H9 (cell line): ENCODE measurements around the gene USP40. TPM values are rescaled to one million over a fixed set of nuclear protein-coding genes. Genes with fewer than 3 reads are reported as not detected.

Experiments
- DNase-seq: peaks from one replicate; pipeline ENCODE4 v3.0.0-alpha.2; 2017
- H2AFZ ChIP-seq: one replicate; pipeline ENCODE4 v1.6.1; 2013; ENCODE audit warnings: mild to moderate bottlenecking, low read length, control low read depth, moderate library complexity
- H2AK5ac ChIP-seq: 2 replicates; pipeline ENCODE4 v1.6.1; 2013; ENCODE audit warnings: low read length, control low read depth, mixed read lengths; ENCODE audit not compliant: insufficient read length
- H2BK120ac ChIP-seq: one replicate; pipeline ENCODE4 v1.6.1; 2013; ENCODE audit warnings: low read depth, mild to moderate bottlenecking, low read length, control low read depth, inconsistent platforms; ENCODE audit not compliant: poor library complexity, severe bottlenecking
- H2BK12ac ChIP-seq: 2 replicates; pipeline ENCODE4 v1.6.1; 2013; ENCODE audit warnings: low read length, control low read depth, mixed read lengths, low read depth; ENCODE audit not compliant: insufficient read length
- H2BK15ac ChIP-seq: 2 replicates; pipeline ENCODE4 v1.6.1; 2013; ENCODE audit warnings: low read depth, low read length, control low read depth
- H2BK20ac ChIP-seq: one replicate; pipeline ENCODE4 v1.6.1; 2013; ENCODE audit warnings: low read depth, mild to moderate bottlenecking, low read length, control low read depth, inconsistent platforms; ENCODE audit not compliant: poor library complexity, severe bottlenecking
- H2BK5ac ChIP-seq: 2 replicates; pipeline ENCODE4 v1.6.1; 2013; ENCODE audit warnings: low read length, control low read depth, mixed read lengths; ENCODE audit not compliant: insufficient read length
- H3K14ac ChIP-seq: 2 replicates; pipeline ENCODE4 v1.6.1; 2013; ENCODE audit warnings: low read length, control low read depth; ENCODE audit not compliant: insufficient read depth
- H3K18ac ChIP-seq: 2 replicates; pipeline ENCODE4 v1.6.1; 2013; ENCODE audit warnings: low read depth, mild to moderate bottlenecking, mixed read lengths, low read length, control low read depth; ENCODE audit not compliant: insufficient read length
- H3K23ac ChIP-seq: 2 replicates; pipeline ENCODE4 v1.6.1; 2013; ENCODE audit warnings: low read length, control low read depth, mixed read lengths, low read depth; ENCODE audit not compliant: insufficient read length
- H3K23me2 ChIP-seq: 2 replicates; pipeline ENCODE4 v1.6.1; 2013; ENCODE audit warnings: low read depth, mild to moderate bottlenecking, mixed read lengths, low read length, control low read depth; ENCODE audit not compliant: insufficient read length, poor library complexity, severe bottlenecking
- H3K27ac ChIP-seq: 2 replicates; pipeline ENCODE4 v1.5.1; 2013; ENCODE audit warnings: low read length, control low read depth, mixed read lengths, low read depth; ENCODE audit not compliant: insufficient read length
- H3K27me3 ChIP-seq: 2 replicates; pipeline ENCODE4 v1.6.1; 2013; ENCODE audit warnings: low read length, control low read depth, inconsistent platforms; ENCODE audit not compliant: insufficient read depth
- H3K4ac ChIP-seq: 2 replicates; pipeline ENCODE4 v1.6.1; 2013; ENCODE audit warnings: low read depth, mild to moderate bottlenecking, control low read depth, inconsistent platforms, low read length, moderate library complexity
- H3K4me1 ChIP-seq: 2 replicates; pipeline ENCODE4 v1.6.1; 2013; ENCODE audit warnings: low read length, control low read depth, inconsistent platforms; ENCODE audit not compliant: insufficient read depth
- H3K4me2 ChIP-seq: 2 replicates; pipeline ENCODE4 v1.6.1; 2013; ENCODE audit warnings: low read length, control low read depth, mixed read lengths; ENCODE audit not compliant: insufficient read length, insufficient read depth
- H3K56ac ChIP-seq: 2 replicates; pipeline ENCODE4 v1.6.1; 2013; ENCODE audit warnings: low read depth, mild to moderate bottlenecking, mixed read lengths, low read length, control low read depth; ENCODE audit not compliant: insufficient read length
- H3K79me1 ChIP-seq: 2 replicates; pipeline ENCODE4 v1.6.1; 2013; ENCODE audit warnings: low read depth, mild to moderate bottlenecking, moderate library complexity, low read length, control low read depth, inconsistent platforms; ENCODE audit not compliant: insufficient read depth, poor library complexity, severe bottlenecking
- H3K79me2 ChIP-seq: 2 replicates; pipeline ENCODE4 v1.6.1; 2013; ENCODE audit warnings: low read length, control low read depth, inconsistent platforms; ENCODE audit not compliant: insufficient read depth
- H3K9ac ChIP-seq: 2 replicates; pipeline ENCODE4 v1.6.1; 2013; ENCODE audit warnings: low read length, control low read depth, mixed read lengths; ENCODE audit not compliant: insufficient read length; ENCODE audit errors: extremely low read depth
- H3K9me3 ChIP-seq: one replicate; pipeline ENCODE4 v1.6.1; 2013; ENCODE audit warnings: low read depth, low read length, inconsistent platforms; ENCODE audit not compliant: control insufficient read depth
- H3T11ph ChIP-seq: one replicate; pipeline ENCODE4 v1.6.1; 2013; ENCODE audit warnings: mild to moderate bottlenecking, low read length, control low read depth, inconsistent platforms
- H4K20me1 ChIP-seq: one replicate; pipeline ENCODE4 v1.6.1; 2013; ENCODE audit not compliant: control insufficient read depth, insufficient read length, insufficient read depth
- H4K5ac ChIP-seq: 2 replicates; pipeline ENCODE4 v1.6.1; 2013; ENCODE audit warnings: low read depth, mild to moderate bottlenecking, mixed read lengths, low read length, control low read depth; ENCODE audit not compliant: insufficient read length
- H4K8ac ChIP-seq: replicated peaks from 2 replicates; pipeline ENCODE4 v1.6.1; 2013; ENCODE audit warnings: low read length, control low read depth, mixed read lengths, low read depth; ENCODE audit not compliant: insufficient read length
- H4K91ac ChIP-seq: 2 replicates; pipeline ENCODE4 v1.6.1; 2013; ENCODE audit warnings: low read depth, mild to moderate bottlenecking, moderate library complexity, mixed read lengths, low read length, control low read depth; ENCODE audit not compliant: insufficient read length
- H3K27ac Mint-ChIP-seq, 3 experiments: 2 replicates in 2 of 3; 3 replicates in 1 of 3; pipeline ENCODE4 v1.8.0; 2020 to 2021; ENCODE audit warnings: mixed read lengths in 3 of 3, mild to moderate bottlenecking in 1 of 3, moderate library complexity in 1 of 3
- H3K27me3 Mint-ChIP-seq: 2 replicates; pipeline ENCODE4 v1.8.0; 2021; ENCODE audit warnings: low read depth, mild to moderate bottlenecking, moderate library complexity, mixed read lengths
- H3K36me3 Mint-ChIP-seq, 3 experiments: 2 replicates in 2 of 3; 3 replicates in 1 of 3; pipeline ENCODE4 v1.8.0; 2020 to 2021; ENCODE audit warnings: low read depth in 3 of 3, mixed read lengths in 3 of 3; ENCODE audit not compliant: insufficient read depth in 1 of 3
- H3K4me1 Mint-ChIP-seq, 2 experiments: 2 replicates each; pipeline ENCODE4 v1.8.0; 2020; ENCODE audit warnings: mixed read lengths in 2 of 2
- H3K4me3 Mint-ChIP-seq, 2 experiments: 2 replicates in 1 of 2; 3 replicates in 1 of 2; pipeline ENCODE4 v1.8.0; 2020 to 2021; ENCODE audit warnings: mild to moderate bottlenecking in 2 of 2, mixed read lengths in 2 of 2, moderate library complexity in 1 of 2
- H3K9me3 Mint-ChIP-seq, 2 experiments: 2 replicates in 1 of 2; 3 replicates in 1 of 2; pipeline ENCODE4 v1.8.0; 2020; ENCODE audit warnings: mild to moderate bottlenecking in 2 of 2, mixed read lengths in 2 of 2, moderate library complexity in 1 of 2
- WGBS: extraction: QIAGEN DNeasy Blood & Tissue Kit; methylation state at CpG from one replicate; pipeline ENCODE4 v1.1.7; 2013; ENCODE audit warnings: missing lambda C conversion rate, low lambda C conversion rate, mixed read lengths; ENCODE audit not compliant: insufficient read length; ENCODE audit errors: extremely low coverage; 5-methylcytosine and 5-hydroxymethylcytosine counted together
- total RNA-seq: library from RNA; stranded (reverse); gene quantifications from 2 replicates; pipeline ENCODE4 v1.2.1, GENCODE V29; 2021
- TF ChIP-seq, protein P1 (sequence below): fragments of 200-600 bp; sonication (generic); conservative IDR thresholded peaks from 3 replicates; pipeline ENCODE4 v1.8.0; 2021; ENCODE audit warnings: antibody characterized with exemption, mild to moderate bottlenecking

The USP40 gene
- total RNA-seq, 1 experiment from 2014 or later, result 7.5 TPM

- H3K9me3 ChIP-seq, result no peaks in the 10 kb centered on the region
- H3K4me3 Mint-ChIP-seq, result no peak overlapping the region
- no peak overlapping the region for H2BK120ac ChIP-seq
- H4K20me1 ChIP-seq, result no peaks in the 10 kb centered on the region
- H3K56ac ChIP-seq, result no peak overlapping the region
- H3K9ac ChIP-seq, result no peak overlapping the region
- peaks cover 13 to 26% (median 25%) of the 10 kb centered on the region in 3 experiments for H3K36me3 Mint-ChIP-seq
- H3T11ph ChIP-seq, result no peak overlapping the region
- H3K4ac ChIP-seq, result no peak overlapping the region
- H4K8ac ChIP-seq, result no peak overlapping the region
- no peak overlapping the region for H2AK5ac ChIP-seq
- no peak overlapping the region for H2BK15ac ChIP-seq
- H3K4me2 ChIP-seq, result no peak overlapping the region
- no peak overlapping the region for H2AFZ ChIP-seq
- WGBS, result no CpG with 5 or more reads among the region's 31 CpGs
- H3K18ac ChIP-seq, result no peak overlapping the region
- H2BK20ac ChIP-seq, result no peak overlapping the region
- no peak overlapping the region for H4K91ac ChIP-seq
- H2BK5ac ChIP-seq, result no peak overlapping the region
- H3K79me1 ChIP-seq, result no peaks in the 10 kb centered on the region
- no peaks in the 10 kb centered on the region for H3K79me2 ChIP-seq
- H3K23ac ChIP-seq, result no peak overlapping the region
- no peak overlapping the region for H3K27ac ChIP-seq
- H3K27me3 Mint-ChIP-seq, result no peaks in the 10 kb centered on the region
- peak overlapping the region in 1 of 3 experiments; percentile 55; a peak in 1 of 7 replicates for H3K27ac Mint-ChIP-seq
- H3K27me3 ChIP-seq, result no peaks in the 10 kb centered on the region
- H4K5ac ChIP-seq, result no peak overlapping the region
- peak; percentile 84 for DNase-seq
- no peaks in the 10 kb centered on the region for H3K23me2 ChIP-seq
- no peak overlapping the region; the same call in 1 of the 2 replicates for H3K14ac ChIP-seq
- TF ChIP-seq, protein P1, sequence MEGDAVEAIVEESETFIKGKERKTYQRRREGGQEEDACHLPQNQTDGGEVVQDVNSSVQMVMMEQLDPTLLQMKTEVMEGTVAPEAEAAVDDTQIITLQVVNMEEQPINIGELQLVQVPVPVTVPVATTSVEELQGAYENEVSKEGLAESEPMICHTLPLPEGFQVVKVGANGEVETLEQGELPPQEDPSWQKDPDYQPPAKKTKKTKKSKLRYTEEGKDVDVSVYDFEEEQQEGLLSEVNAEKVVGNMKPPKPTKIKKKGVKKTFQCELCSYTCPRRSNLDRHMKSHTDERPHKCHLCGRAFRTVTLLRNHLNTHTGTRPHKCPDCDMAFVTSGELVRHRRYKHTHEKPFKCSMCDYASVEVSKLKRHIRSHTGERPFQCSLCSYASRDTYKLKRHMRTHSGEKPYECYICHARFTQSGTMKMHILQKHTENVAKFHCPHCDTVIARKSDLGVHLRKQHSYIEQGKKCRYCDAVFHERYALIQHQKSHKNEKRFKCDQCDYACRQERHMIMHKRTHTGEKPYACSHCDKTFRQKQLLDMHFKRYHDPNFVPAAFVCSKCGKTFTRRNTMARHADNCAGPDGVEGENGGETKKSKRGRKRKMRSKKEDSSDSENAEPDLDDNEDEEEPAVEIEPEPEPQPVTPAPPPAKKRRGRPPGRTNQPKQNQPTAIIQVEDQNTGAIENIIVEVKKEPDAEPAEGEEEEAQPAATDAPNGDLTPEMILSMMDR, result peak; percentile 81
- H3K4me1 ChIP-seq, result 0 out of 2 replicates have a peak, but pooled peaks cover 2% of the 10 kb centered on the region
- peaks cover 7 to 15% of the 10 kb centered on the region in 2 experiments for H3K4me1 Mint-ChIP-seq
- no peak overlapping the region for H2BK12ac ChIP-seq
- H3K9me3 Mint-ChIP-seq, result no peaks in the 10 kb centered on the region; a peak in 1 of 5 replicates
These were observed 117.3 kb downstream of the USP40 start for GRCh38 chr2:233449081-233449901.
